H1 (cell line): ENCODE results near the gene C2CD4B. TPM values are rescaled to one million over a fixed set of nuclear protein-coding genes. Genes with fewer than 3 reads are reported as not detected.

Source experiments
- CTCF ChIA-PET: fragments of 300-600 bp; sonication (Branson Sonifier 250); formaldehyde crosslinking; loops from one replicate; lab custom pipeline; 2021; ENCODE audit not compliant: partially characterized antibody; lab: Charles Lee
- POLR2A ChIA-PET: fragments of 300-600 bp; sonication (Branson Sonifier 250); formaldehyde crosslinking; loops from one replicate; lab custom pipeline; 2021; ENCODE audit warnings: inconsistent platforms; ENCODE audit not compliant: partially characterized antibody; lab: Charles Lee
- DNase-seq, 2 experiments: peaks; one replicate each; pipeline versions ENCODE4 v3.0.0 to v3.0.0-alpha.2; 2010 to 2022; ENCODE audit warnings: low spot score in 2 of 2, low read depth in 1 of 2, mixed read lengths in 1 of 2
- FAIRE-seq: peaks from 2 replicates; lab custom pipeline; 2011; peaks lifted over from hg19 to GRCh38; lab: Jason Lieb, UNC
- H2AFZ ChIP-seq: 2 replicates; pipeline ENCODE4 v1.8.1; 2012; ENCODE audit warnings: low read length, inconsistent platforms
- H2AK5ac ChIP-seq: 2 replicates; pipeline ENCODE4 v1.6.1; 2013; ENCODE audit warnings: low read depth, low read length
- H2BK120ac ChIP-seq: replicated peaks from 2 replicates; pipeline ENCODE3; 2013; ENCODE audit warnings: low read depth, low read length, inconsistent platforms
- H2BK12ac ChIP-seq: 2 replicates; pipeline ENCODE4 v1.6.1; 2013; ENCODE audit warnings: low read depth, low read length
- H2BK15ac ChIP-seq: 2 replicates; pipeline ENCODE4 v1.6.1; 2013; ENCODE audit warnings: low read length
- H2BK20ac ChIP-seq: 2 replicates; pipeline ENCODE4 v1.6.1; 2013; ENCODE audit warnings: low read length
- H2BK5ac ChIP-seq: 2 replicates; pipeline ENCODE4 v1.6.1; 2013; ENCODE audit warnings: low read depth, low read length
- H3K14ac ChIP-seq: 2 replicates; pipeline ENCODE4 v1.6.1; 2013; ENCODE audit warnings: inconsistent platforms; ENCODE audit not compliant: insufficient read length
- H3K18ac ChIP-seq: 2 replicates; pipeline ENCODE4 v1.6.1; 2013; ENCODE audit warnings: low read length; ENCODE audit errors: extremely low read depth
- H3K23ac ChIP-seq: 2 replicates; pipeline ENCODE4 v1.6.1; 2013; ENCODE audit warnings: inconsistent platforms; ENCODE audit not compliant: insufficient read length
- H3K23me2 ChIP-seq: 2 replicates; pipeline ENCODE4 v1.6.1; 2013; ENCODE audit warnings: low read depth, low read length
- H3K27ac ChIP-seq: 2 replicates; pipeline ENCODE4 v1.6.1; 2011; ENCODE audit warnings: low read depth, low read length, inconsistent platforms
- H3K27me3 ChIP-seq, 4 experiments: replicated peaks in 1 of 4; 1 replicate in 1 of 4; 2 replicates in 3 of 4; pipeline versions ENCODE4 v1.6.1 to v1.8.1; 2011 to 2013; ENCODE audit warnings: low read length in 3 of 4, mild to moderate bottlenecking in 3 of 4, inconsistent platforms in 2 of 4, mixed read lengths in 2 of 4, moderate library complexity in 1 of 4; ENCODE audit not compliant: control insufficient read depth in 3 of 4, insufficient read depth in 3 of 4; ENCODE audit errors: extremely low read depth in 1 of 4
- H3K36me3 ChIP-seq, 4 experiments: 2 replicates each; pipeline versions ENCODE4 v1.6.1 to v1.8.1; 2011 to 2013; ENCODE audit warnings: mild to moderate bottlenecking in 4 of 4, low read length in 3 of 4, moderate library complexity in 2 of 4, control low read depth in 1 of 4, inconsistent platforms in 1 of 4; ENCODE audit not compliant: insufficient read depth in 4 of 4, control insufficient read depth in 2 of 4
- H3K4ac ChIP-seq: replicated peaks from 2 replicates; pipeline ENCODE3; 2013; ENCODE audit warnings: low read length, low read depth, mixed read lengths, inconsistent platforms; ENCODE audit not compliant: insufficient read length
- H3K4me1 ChIP-seq, 4 experiments: replicated peaks in 1 of 4; 1 replicate in 1 of 4; 2 replicates in 3 of 4; pipeline versions ENCODE4 v1.6.1 to v1.8.1; 2011 to 2013; ENCODE audit warnings: low read length in 3 of 4, inconsistent platforms in 2 of 4, mixed read lengths in 1 of 4; ENCODE audit not compliant: insufficient read depth in 4 of 4, control insufficient read depth in 3 of 4
- H3K4me2 ChIP-seq, 2 experiments: 2 replicates each; pipeline versions ENCODE4 v1.6.1 to v1.8.1; 2011 to 2013; ENCODE audit warnings: low read depth in 2 of 2, low read length in 2 of 2, control low read depth in 1 of 2, inconsistent platforms in 1 of 2, mild to moderate bottlenecking in 1 of 2; ENCODE audit not compliant: insufficient read depth in 1 of 2
- H3K4me3 ChIP-seq, 4 experiments: fragments of 200-600, 300-600 bp in 1 of 4; sonication (generic), shearing (Covaris generic), sonication (Bioruptor Twin) in 1 of 4; 2 replicates each; pipeline versions ENCODE4 v1.5.1 to v1.8.1; 2011 to 2016; ENCODE audit warnings: low read length in 4 of 4, low read depth in 3 of 4, control low read depth in 2 of 4, inconsistent platforms in 2 of 4, mild to moderate bottlenecking in 2 of 4, mixed read lengths in 1 of 4, moderate library complexity in 1 of 4; ENCODE audit not compliant: insufficient read depth in 2 of 4; ENCODE audit errors: extremely low read depth in 1 of 4
- H3K56ac ChIP-seq: replicated peaks from 2 replicates; pipeline ENCODE3; 2013; ENCODE audit warnings: low read depth, mild to moderate bottlenecking, mixed read lengths, low read length, inconsistent platforms; ENCODE audit not compliant: insufficient read length
- H3K79me1 ChIP-seq: 2 replicates; pipeline ENCODE4 v1.6.1; 2013; ENCODE audit warnings: low read depth, low read length, control low read depth
- H3K79me2 ChIP-seq, 2 experiments: 2 replicates each; pipeline versions ENCODE4 v1.6.1 to v1.8.1; 2012 to 2013; ENCODE audit warnings: low read length in 2 of 2, mild to moderate bottlenecking in 2 of 2, inconsistent platforms in 1 of 2; ENCODE audit not compliant: insufficient read depth in 2 of 2, control insufficient read depth in 1 of 2
- H3K9ac ChIP-seq, 4 experiments: replicated peaks in 1 of 4; 1 replicate in 1 of 4; 2 replicates in 3 of 4; pipeline versions ENCODE4 v1.6.1 to v1.8.1; 2011 to 2013; ENCODE audit warnings: low read depth in 3 of 4, low read length in 3 of 4, control low read depth in 2 of 4, mild to moderate bottlenecking in 2 of 4, moderate library complexity in 2 of 4, inconsistent platforms in 1 of 4; ENCODE audit errors: extremely low read depth in 1 of 4
- H3K9me3 ChIP-seq, 2 experiments: 2 replicates each; pipeline versions ENCODE4 v1.6.1 to v1.8.1; 2012 to 2013; ENCODE audit warnings: mild to moderate bottlenecking in 2 of 2, moderate library complexity in 2 of 2, control low read depth in 1 of 2, inconsistent platforms in 1 of 2, low read depth in 1 of 2, low read length in 1 of 2, mixed read lengths in 1 of 2; ENCODE audit not compliant: insufficient read depth in 2 of 2
- H4K20me1 ChIP-seq, 2 experiments: replicated peaks in 1 of 2; 2 replicates each; pipeline versions ENCODE3 to v1.8.1; 2011 to 2013; ENCODE audit warnings: inconsistent platforms in 2 of 2, low read length in 2 of 2, mild to moderate bottlenecking in 1 of 2; ENCODE audit not compliant: insufficient read depth in 2 of 2, control insufficient read depth in 1 of 2
- H4K5ac ChIP-seq: 2 replicates; pipeline ENCODE4 v1.6.1; 2013; ENCODE audit warnings: low read length, low read depth, mixed read lengths, inconsistent platforms; ENCODE audit not compliant: insufficient read length
- H4K8ac ChIP-seq: 2 replicates; pipeline ENCODE4 v1.8.0; 2013; ENCODE audit warnings: mild to moderate bottlenecking, moderate library complexity, low read length, inconsistent platforms; ENCODE audit not compliant: insufficient read depth; ENCODE audit errors: extremely low read depth
- H4K91ac ChIP-seq: replicated peaks from 2 replicates; pipeline ENCODE3; 2013; ENCODE audit warnings: low read length, mixed read lengths, inconsistent platforms; ENCODE audit not compliant: insufficient read length
- BRCA1 ChIP-seq: IDR thresholded peaks from 2 replicates; pipeline ENCODE4 v1.6.1; 2012; ENCODE audit warnings: low read depth, low read length, improper control_type of control experiment
- YY1 ChIP-seq: IDR thresholded peaks from 2 replicates; pipeline ENCODE4 v1.6.1; 2011; ENCODE audit warnings: low read depth, mild to moderate bottlenecking, low read length
- WGBS, 2 experiments: shearing (Covaris generic) in 1 of 2; methylation state at CpG; one replicate each; pipeline versions ENCODE4 v1.1.6 to v1.1.7; 2013 to 2015; ENCODE audit warnings: low lambda C conversion rate in 2 of 2, mixed read lengths in 2 of 2, inconsistent platforms in 1 of 2, low coverage in 1 of 2, missing lambda C conversion rate in 1 of 2; ENCODE audit not compliant: insufficient replicate concordance in 2 of 2, insufficient coverage in 1 of 2, insufficient read length in 1 of 2; ENCODE audit errors: extremely low coverage in 1 of 2, missing lambda C conversion rate in 1 of 2; 5-methylcytosine and 5-hydroxymethylcytosine counted together
- polyA plus RNA-seq, 7 experiments: library from polyadenylated mRNA; depleted of rRNA in 3 of 7; stranded (reverse) in 5 of 7; unstranded in 2 of 7; fragments of >200 nt in 5 of 7; fragments of 200-250 nt in 2 of 7; gene quantifications; 1 replicate in 5 of 7; 2 replicates in 1 of 7; 4 replicates in 1 of 7; pipeline versions ENCODE4 v1.2.1 to v1.2.3, GENCODE V29; 2011 to 2013; ENCODE audit warnings: missing spikeins in 2 of 7, mixed read lengths in 2 of 7
- total RNA-seq: library from RNA; stranded (reverse); fragmentation: NEBNext Ultra II Directional; extraction: Animal tissue kit (Norgen Biotek cat#: 25700); gene quantifications from 2 replicates; pipeline ENCODE4 v1.2.1, GENCODE V29; 2021

The C2CD4B gene
- total and polyA plus RNA-seq, 2 of the 8 experiments (the other 6 are each of a cell fraction or from before 2014, with no cell fraction given): 0.12 to 0.73 TPM

GRCh38 chr15:62145015-62145735 is 19.9 kb downstream of the C2CD4B start:
- whole genome bisulfite sequencing, 2 experiments: 92% methylated on average over 10 of the region's 10 CpGs; no CpG with 5 or more reads in 1 of the 2 experiments
- H3K79me1 ChIP-seq: no peaks in the 10 kb centered on the region
- no peak overlapping the region for H3K4ac ChIP-seq
- H3K4me3 ChIP-seq: no peak overlapping the region
- H3K23ac ChIP-seq: no peak overlapping the region
- peaks cover 0 to 1% (median 0%) of the 10 kb centered on the region in 4 experiments; a peak in 1 of 7 replicates for H3K27me3 ChIP-seq
- no peaks in the 10 kb centered on the region for H3K9me3 ChIP-seq
- no peak overlapping the region for H2BK12ac ChIP-seq
- TF ChIP-seq BRCA1 (no peak), YY1 (no peak)
- H4K5ac ChIP-seq: no peak overlapping the region
- no peak overlapping the region for H2BK5ac ChIP-seq
- ChIA-PET POLR2A (no interaction called here), CTCF (interaction anchor here (0.9 to 1.5 kb wide), 4 partner anchors 9 to 162 kb away, joined by 3 to 5 read pairs (median 3); no protein-coding TSS in a partner anchor)
- H3K18ac ChIP-seq: no peak overlapping the region
- no peaks in the 10 kb centered on the region; a peak in 1 of 7 replicates for H3K4me1 ChIP-seq
- no peak overlapping the region for H3K9ac ChIP-seq
- no peak overlapping the region for H2BK120ac ChIP-seq
- no peak overlapping the region for H3K56ac ChIP-seq
- no peaks in the 10 kb centered on the region for H3K36me3 ChIP-seq
- no peak overlapping the region for H3K4me2 ChIP-seq
- H3K14ac ChIP-seq: no peak overlapping the region
- no peaks in the 10 kb centered on the region for H3K79me2 ChIP-seq
- FAIRE-seq (no peak), DNase-seq (no peak)
- H2BK20ac ChIP-seq: no peak overlapping the region
- H3K23me2 ChIP-seq: no peaks in the 10 kb centered on the region
- H4K91ac ChIP-seq: no peak overlapping the region
- no peak overlapping the region for H2AK5ac ChIP-seq
- no peak overlapping the region for H3K27ac ChIP-seq
- no peak overlapping the region for H4K8ac ChIP-seq
- H2BK15ac ChIP-seq: no peak overlapping the region
- no peaks in the 10 kb centered on the region for H4K20me1 ChIP-seq
- H2AFZ ChIP-seq: no peak overlapping the region
